Pancreas (tissue), 10 donors: ENCODE data around the gene IL12RB2. TPM values are rescaled to one million over a fixed set of nuclear protein-coding genes. Genes with fewer than 3 reads are reported as not detected.
"Not testable (repeated sequence)": the region's sequence is repeated elsewhere in the genome, so short reads cannot be mapped to it uniquely, and the experiment has no call there.

Experiments
- ATAC-seq, 4 donors: fragments of 200-7000 bp; cut with Tn5 transposase; one replicate each; pipeline versions ENCODE4 v1.8.0 to v1.9.1; 2020; ENCODE audit warnings: mild to moderate bottlenecking in 4 of 4, moderate library complexity in 4 of 4
- DNase-seq, 6 donors: peaks; one replicate each; pipeline ENCODE4 v3.0.0-alpha.2; 2020
- FAIRE-seq: peaks from 2 replicates; lab custom pipeline; 2012; peaks lifted over from hg19 to GRCh38; lab: Jason Lieb, UNC
- H3K27ac ChIP-seq, 4 donors: fragments of 200-600 bp; sonication (generic); 1 replicate in 3 of 4; 2 replicates in 1 of 4; pipeline versions ENCODE4 v1.5.0 to v1.8.0; 2020
- H3K27me3 ChIP-seq, 4 donors: fragments of 200-600 bp; one replicate each; pipeline ENCODE4 v1.8.0; 2021
- H3K36me3 ChIP-seq, 3 donors: fragments of 200-600 bp; sonication (generic) in 1 of 3; one replicate each; pipeline versions ENCODE4 v1.5.0 to v1.8.0; 2020 to 2021
- H3K4me1 ChIP-seq, 3 donors: fragments of 200-600 bp; one replicate each; pipeline ENCODE4 v1.8.0; 2021
- H3K4me3 ChIP-seq, 4 donors: fragments of 200-600 bp; sonication (generic) in 2 of 4; one replicate each; pipeline versions ENCODE4 v1.5.0 to v1.8.0; 2020 to 2021
- H3K9me3 ChIP-seq, 4 donors: fragments of 200-600 bp; one replicate each; pipeline ENCODE4 v1.8.0; 2021
- CTCF ChIP-seq, 4 donors: fragments of 200-600 bp; sonication (generic) in 3 of 4; IDR thresholded peaks; one replicate each; pipeline versions ENCODE4 v1.5.0 to v1.8.0; 2021; ENCODE audit warnings: antibody characterized with exemption in 4 of 4
- WGBS, 2 donors: extraction: QIAGEN DNeasy Blood & Tissue Kit; methylation state at CpG; one replicate each; pipeline ENCODE4 v1.1.7; 2013; 5-methylcytosine and 5-hydroxymethylcytosine counted together
- intact Hi-C, 3 donors: fragments of 100-400 bp; cut with DNase I; formaldehyde crosslinking; loops; one replicate each; pipeline versions ENCODE4 v1.11.1 to v1.14.2; 2022
- polyA plus RNA-seq, 2 donors: library from polyadenylated mRNA; stranded (reverse); fragments of 200-250 nt; gene quantifications; one replicate each; pipeline ENCODE4 v1.2.3, GENCODE V29; 2013
- total RNA-seq, 6 donors: library from RNA; stranded (reverse); fragmentation: NEBNext Ultra II Directional in 4 of 6; extraction: Animal tissue kit (Norgen Biotek cat#: 25700) in 4 of 6; gene quantifications; one replicate each; pipeline versions ENCODE4 v1.2.1 to v1.2.4, GENCODE V29; 2021 to 2023
- donor health status: healthy with polysubstance abuse.
- donor health status: DM: no; HTN: no; CAD: no; lungs with moderate emphysema.
- donor health status: DM: no; HTN: no; CAD: no.
- donor health status: control.
- donor health status: control.
- donor health status: Bipolar disorder and iron deficiency.
- donor health status: DM: yes; HTN: yes; CAD: no.
- donor health status: DM: no; HTN: no; CAD: no.
- donor health status: DM: no; HTN: no; CAD: no.
- donor health status: DM: yes; HTN: yes; CAD: no.

IL12RB2 gene
- total and polyA plus RNA-seq, 8 donors = 0.65 to 5.0 (median 2.7) TPM

- H3K27ac ChIP-seq = no peak overlapping the region
- 83 to 86% methylated on average over 5 of the region's 5 CpGs for WGBS, 2 donors
- peaks cover 0 to 4% (median 0%) of the 10 kb centered on the region in 3 donors for H3K4me1 ChIP-seq
- no peaks in the 10 kb centered on the region for H3K27me3 ChIP-seq
- ATAC-seq (no peak), FAIRE-seq (no peak), DNase-seq (no peak)
- no peaks in the 10 kb centered on the region for H3K9me3 ChIP-seq
- no peak overlapping the region for H3K4me3 ChIP-seq
- no peak for TF ChIP-seq CTCF (IDR thresholded peaks at IDR 0.05)
- intact Hi-C loops = no loop called here
- no peaks in the 10 kb centered on the region for H3K36me3 ChIP-seq
Measured at GRCh38 chr1:67404212-67404620, 96.5 kb downstream of the IL12RB2 start.

- no peaks in the 10 kb centered on the region for H3K9me3 ChIP-seq
- no peak for TF ChIP-seq CTCF (IDR thresholded peaks at IDR 0.05)
- DNase-seq (no peak), ATAC-seq (peak in 1 of 4 donors; percentile 14), FAIRE-seq (no peak)
- intact Hi-C loops = no loop called here
- H3K27ac ChIP-seq = no peak overlapping the region
- no peak overlapping the region for H3K4me3 ChIP-seq
- H3K4me1 ChIP-seq = peaks cover 0 to 4% (median 0%) of the 10 kb centered on the region in 3 donors
- no peaks in the 10 kb centered on the region for H3K27me3 ChIP-seq
- 41 to 44% methylated on average over 3 of the region's 3 CpGs for WGBS, 2 donors
- H3K36me3 ChIP-seq = peaks cover 0 to 4% (median 0%) of the 10 kb centered on the region in 3 donors
Measured at GRCh38 chr1:67405473-67406245, 98.0 kb downstream of the IL12RB2 start.

- no peak overlapping the region for H3K27ac ChIP-seq
- DNase-seq (no peak), ATAC-seq (no peak), FAIRE-seq (no peak)
- TF ChIP-seq CTCF (IDR thresholded peaks at IDR 0.05) = no peak
- peaks cover 0 to 4% (median 0%) of the 10 kb centered on the region in 3 donors for H3K4me1 ChIP-seq
- peaks cover 0 to 19% (median 0%) of the 10 kb centered on the region in 3 donors for H3K36me3 ChIP-seq
- no peaks in the 10 kb centered on the region for H3K27me3 ChIP-seq
- intact Hi-C loops = no loop called here
- WGBS, 2 donors = 76 to 77% methylated on average over 5 of the region's 5 CpGs
- no peaks in the 10 kb centered on the region for H3K9me3 ChIP-seq
- H3K4me3 ChIP-seq = no peak overlapping the region
Measured at GRCh38 chr1:67407498-67407897, 99.8 kb downstream of the IL12RB2 start.

GRCh38 chr1:67408148-67408547, 100.5 kb downstream of the IL12RB2 start:
- Histone ChIP-seq H3K4me1 (peaks cover 0 to 4% (median 0%) of the 10 kb centered on the region in 3 donors), H3K27ac (no peak overlapping the region), H3K27me3 (no peaks in the 10 kb centered on the region), H3K4me3 (no peak overlapping the region), H3K36me3 (peaks cover 0 to 23% (median 0%) of the 10 kb centered on the region in 3 donors), H3K9me3 (no peaks in the 10 kb centered on the region)
- FAIRE-seq (no peak), ATAC-seq (no peak), DNase-seq (no peak)
- WGBS, 2 donors = 88 to 93% methylated on average over 1 of the region's 1 CpG
- no peak for TF ChIP-seq CTCF (IDR thresholded peaks at IDR 0.05)
- intact Hi-C loops = no loop called here

GRCh38 chr1:67413101-67413500, 105.4 kb downstream of the IL12RB2 start:
- H3K4me3 ChIP-seq, FAIRE-seq, H3K9me3 ChIP-seq, intact Hi-C loops, H3K27ac ChIP-seq, DNase-seq, H3K4me1 ChIP-seq, ATAC-seq, H3K27me3 ChIP-seq: not testable (repeated sequence)
- H3K36me3 ChIP-seq = peaks cover 3 to 64% (median 22%) of the 10 kb centered on the region in 3 donors
- WGBS, 2 donors = 71 to 81% methylated on average over 2 of the region's 2 CpGs
